Subcutaneous adipose tissue (tissue), 4 donors: ENCODE measurements around the gene PAF1. TPM values are rescaled to one million over a fixed set of nuclear protein-coding genes. Genes with fewer than 3 reads are reported as not detected.

Source experiments
- CTCF ChIP-seq: fragments of 450-650 bp; IDR thresholded peaks from one replicate; pipeline ENCODE4 v1.5.1; 2016; ENCODE audit warnings: low read depth, mild to moderate bottlenecking, control low read depth, antibody characterized with exemption, moderate library complexity
- total RNA-seq, 4 donors: library from RNA; depleted of rRNA; stranded (reverse); fragments of >200 nt; gene quantifications; one replicate each; pipeline ENCODE4 v1.1.0, GENCODE V29; 2016

PAF1 gene
- total RNA-seq, 4 donors from 2014 or later: 24.3 to 32.4 (median 30.2) TPM

GRCh38 chr19:39401549-39402345 is 10.8 kb upstream of the PAF1 start:
- no peak for TF ChIP-seq CTCF

DNA sequence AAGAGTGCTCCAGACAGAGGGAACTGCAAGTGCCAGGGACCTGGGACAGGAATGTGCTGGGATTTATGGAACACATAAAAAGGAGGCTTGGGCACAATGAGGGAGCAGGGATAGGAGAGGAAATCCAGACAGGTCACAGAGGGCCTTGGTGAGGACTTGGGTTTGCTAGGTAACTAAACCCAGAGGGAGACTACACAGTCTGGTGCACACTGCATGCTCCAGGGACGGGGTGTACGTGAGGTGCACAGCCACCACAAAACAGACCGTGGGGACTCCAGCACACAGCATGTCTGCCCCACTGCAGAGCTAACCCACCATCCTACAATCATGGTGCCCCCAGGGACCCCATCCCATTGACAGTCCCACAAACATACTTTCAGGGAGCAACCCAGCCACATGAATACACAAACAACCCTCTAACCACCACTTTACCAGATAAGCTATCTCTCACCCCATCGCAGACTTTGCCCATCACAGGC is 10.2 kb upstream of the PAF1 start:
- no peak for TF ChIP-seq CTCF

- no peak for TF ChIP-seq CTCF
These were observed 9.2 kb upstream of the PAF1 start for GRCh38 chr19:39400061-39400460.

DNA sequence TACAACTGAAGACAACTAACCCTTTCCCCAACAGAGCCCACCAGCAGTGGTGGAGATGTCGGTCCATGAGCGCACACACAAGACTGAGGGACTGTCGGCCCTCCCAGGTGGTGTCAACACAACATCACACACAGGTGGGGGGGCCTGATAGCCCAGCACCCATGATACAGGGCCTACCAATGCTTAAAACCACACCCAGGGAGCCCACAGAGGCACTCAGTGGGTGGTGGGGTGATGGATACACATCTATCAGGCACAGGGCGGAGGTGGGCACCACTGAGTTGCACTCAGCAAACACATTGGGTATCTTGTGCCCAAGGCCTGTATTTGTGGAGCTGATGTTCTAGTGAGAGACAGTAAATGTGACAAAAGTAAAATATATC is 8.8 kb upstream of the PAF1 start:
- TF ChIP-seq CTCF: no peak

GRCh38 chr19:39398297-39398864 is 7.5 kb upstream of the PAF1 start:
- no peak for TF ChIP-seq CTCF

DNA sequence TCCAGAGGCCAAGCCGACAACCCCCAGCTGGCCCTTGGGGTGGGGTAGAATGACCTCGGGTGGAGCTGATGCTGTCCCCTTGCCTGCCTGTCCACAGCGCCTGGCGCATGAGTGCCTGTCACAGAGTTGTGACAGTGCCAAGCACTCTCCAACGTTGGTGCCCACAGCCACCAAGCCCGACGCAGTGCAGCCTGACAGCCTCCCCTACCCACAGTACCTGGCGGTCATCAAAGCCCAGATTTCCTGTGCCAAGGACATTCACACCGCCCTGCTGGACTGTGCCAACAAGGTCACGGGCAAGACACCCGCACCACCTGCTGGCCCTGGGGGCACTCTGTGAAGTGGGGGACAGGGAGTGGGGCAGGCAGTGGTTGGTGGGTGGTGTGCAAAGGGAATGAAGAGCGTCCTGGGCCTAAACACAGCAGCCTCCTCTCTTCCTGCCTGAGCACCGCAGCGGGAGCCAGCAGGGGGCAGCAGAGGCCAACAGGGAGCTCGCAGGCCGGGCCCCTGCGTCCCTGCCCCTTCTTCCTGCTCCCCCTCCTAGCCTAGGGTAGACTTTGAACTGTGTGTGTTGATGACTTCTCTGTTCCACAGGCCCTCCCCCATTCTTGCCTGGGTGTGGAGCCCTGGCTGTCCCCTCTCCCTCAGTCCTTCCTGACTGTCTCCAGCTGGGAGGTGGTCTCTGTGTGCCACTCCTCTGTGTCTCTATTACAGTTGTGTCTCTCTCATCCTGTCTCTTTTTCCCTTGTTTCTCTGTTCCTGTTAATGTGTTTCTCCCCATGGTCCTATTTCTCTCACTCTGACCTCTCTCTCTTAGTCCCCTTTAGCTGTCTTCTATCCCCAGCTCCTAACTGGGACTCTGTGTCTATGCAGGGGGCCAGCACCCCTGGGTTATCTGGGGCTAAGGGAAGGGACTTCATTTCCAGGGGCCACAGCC is 6.7 kb upstream of the PAF1 start:
- TF ChIP-seq CTCF: no peak

DNA sequence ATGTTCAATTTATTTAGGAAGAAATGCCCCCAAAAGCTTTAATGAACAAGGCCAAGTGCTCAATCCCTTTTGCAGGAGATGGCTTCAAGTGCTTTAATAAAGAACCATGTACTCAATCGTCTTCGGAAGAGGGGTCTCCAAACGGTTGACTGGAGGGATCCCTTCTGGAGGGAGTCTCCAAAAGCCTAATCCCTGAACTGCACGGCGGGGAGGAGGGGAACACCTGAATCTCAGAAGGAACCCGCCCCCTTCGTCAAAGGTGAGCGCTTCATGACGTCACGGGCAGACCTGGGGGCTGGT is 505 bp downstream of the PAF1 start:
- no peak for TF ChIP-seq CTCF
